Fibroblast of skin of right biceps (primary cell): ENCODE data around the gene ECE1.
A peak's percentile ranks its signal among the peaks of the same experiment; 100 is the strongest.

Experiments used
- DNase-seq: peaks from one replicate; pipeline ENCODE4 v3.0.0-alpha.2; 2013

ECE1 gene

GRCh38 chr1:21325231-21325718 is 35.0 kb upstream of the ECE1 start:
- DNase-seq, result no peak

DNA sequence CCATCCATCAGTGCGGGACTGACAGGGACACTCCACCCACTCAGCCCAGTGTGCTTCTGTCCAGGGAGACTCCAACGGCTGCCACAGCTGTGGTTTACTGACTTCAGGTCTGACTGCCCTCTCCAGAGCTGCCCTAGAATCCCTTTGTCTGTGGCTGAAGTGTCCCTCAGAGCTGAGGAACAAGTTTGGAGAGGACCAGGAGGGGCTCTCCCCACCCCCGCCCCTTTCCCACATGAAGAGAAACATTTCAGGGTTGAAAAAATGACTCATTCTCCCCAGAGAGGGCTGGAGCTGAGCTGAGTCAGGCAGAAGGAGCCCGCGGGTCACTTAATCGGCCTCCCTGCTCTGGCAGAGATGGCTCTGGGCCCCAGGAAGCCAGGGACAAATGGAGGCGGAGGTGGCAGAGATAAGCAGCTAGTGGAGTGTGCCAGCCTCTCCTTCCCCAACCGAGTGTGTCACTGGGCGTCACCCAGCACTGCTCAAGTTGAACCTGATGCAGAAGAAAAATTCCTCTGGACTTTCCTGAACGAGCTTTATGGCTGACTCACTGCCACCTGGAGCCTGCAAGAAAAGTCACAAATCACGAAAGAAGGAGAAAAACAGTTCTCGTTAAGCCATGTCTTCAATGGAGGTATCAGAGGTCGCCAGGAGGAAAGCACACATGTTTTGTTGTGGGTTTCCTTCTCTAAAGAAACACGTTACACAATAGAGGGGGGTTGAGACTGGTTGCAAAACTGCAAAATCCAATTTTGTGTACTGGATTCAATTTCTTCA is 34.3 kb upstream of the ECE1 start:
- peak; percentile 94 for DNase-seq

- DNase-seq, result no peak
Measured at GRCh38 chr1:21323091-21323490, 32.8 kb upstream of the ECE1 start.

- DNase-seq, result no peak
Measured at GRCh38 chr1:21322681-21323016, 32.4 kb upstream of the ECE1 start.

GRCh38 chr1:21321963-21322680 is 31.9 kb upstream of the ECE1 start:
- DNase-seq, result no peak

DNA sequence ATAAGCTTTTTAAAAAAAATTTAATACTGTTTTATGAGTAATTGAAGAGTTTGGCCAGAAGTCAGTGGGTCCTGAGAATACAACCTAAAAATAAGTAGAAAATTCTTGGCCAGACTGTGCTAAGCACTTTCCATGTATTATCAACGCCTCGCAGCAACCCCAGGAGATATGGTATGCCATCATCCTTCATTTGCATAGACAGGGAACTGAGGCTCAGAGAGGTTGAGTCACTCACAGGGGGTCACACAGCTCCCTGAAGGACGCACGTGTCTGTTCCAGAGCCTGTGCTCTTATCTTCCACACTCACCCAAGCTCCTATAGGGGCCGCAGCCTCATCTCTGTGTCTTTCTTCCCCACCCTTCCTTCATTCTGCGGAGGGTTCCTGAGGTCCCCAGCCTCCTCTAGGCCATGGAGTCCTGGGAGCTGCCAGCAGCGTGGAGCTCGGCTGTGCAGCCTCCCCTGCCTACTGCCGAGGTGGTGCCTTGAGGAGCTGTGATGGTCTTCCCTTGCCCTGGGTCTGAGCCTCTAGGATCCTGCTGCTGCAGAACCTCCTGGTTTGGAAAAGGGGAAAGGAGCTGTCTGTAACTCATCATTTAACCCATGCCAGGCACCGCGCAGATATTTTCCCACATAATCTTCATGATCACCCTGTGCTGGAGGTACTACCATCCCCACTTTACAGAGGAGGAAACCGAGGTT is 30.3 kb upstream of the ECE1 start:
- no peak for DNase-seq

- DNase-seq, result no peak
Measured at GRCh38 chr1:21319447-21320407, 29.5 kb upstream of the ECE1 start.

DNA sequence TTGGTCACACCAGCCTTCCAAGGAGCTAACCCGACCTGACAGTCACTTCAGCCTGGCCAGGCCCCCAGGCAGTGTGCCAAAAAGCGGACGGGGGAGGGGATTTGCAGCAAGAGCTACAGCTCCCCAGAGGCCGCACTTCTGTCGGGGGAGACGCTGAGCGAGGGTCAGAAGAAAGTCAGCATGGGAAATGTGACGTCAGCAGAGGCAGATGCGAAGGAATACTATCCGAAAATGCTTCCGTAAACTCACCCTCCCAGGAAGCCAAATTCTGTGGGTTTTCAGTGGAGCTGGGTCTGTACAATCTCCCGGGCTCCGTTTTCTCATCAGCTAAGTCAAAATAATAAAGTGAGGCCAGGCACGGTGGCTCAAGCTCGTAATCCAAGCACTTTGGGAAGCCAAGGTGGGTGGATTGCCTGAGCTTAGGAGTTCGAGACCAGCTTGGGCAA is 28.5 kb upstream of the ECE1 start:
- DNase-seq, result peak; percentile 86

GRCh38 chr1:21318057-21318713 is 27.9 kb upstream of the ECE1 start:
- DNase-seq, result no peak

DNA sequence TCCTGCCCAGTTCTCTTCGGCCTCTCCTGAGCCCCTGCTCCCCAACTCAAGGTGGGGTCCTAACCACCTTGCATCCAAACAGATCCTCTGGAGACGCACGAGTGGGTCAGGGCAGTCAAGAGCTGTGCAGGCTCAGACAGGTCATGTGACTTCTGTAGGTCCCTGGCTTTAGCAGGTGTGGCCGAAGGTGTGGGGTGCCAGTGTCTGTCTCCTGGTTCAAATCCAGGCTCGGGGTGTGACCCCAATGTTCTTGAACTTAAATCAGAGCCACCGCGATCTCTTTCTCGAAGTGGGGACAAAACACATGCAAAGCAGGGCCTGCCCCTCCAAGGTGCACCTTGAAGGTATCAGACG is 27.4 kb upstream of the ECE1 start:
- no peak for DNase-seq

- no peak for DNase-seq
Measured at GRCh38 chr1:21317035-21317689, 26.9 kb upstream of the ECE1 start.

DNA sequence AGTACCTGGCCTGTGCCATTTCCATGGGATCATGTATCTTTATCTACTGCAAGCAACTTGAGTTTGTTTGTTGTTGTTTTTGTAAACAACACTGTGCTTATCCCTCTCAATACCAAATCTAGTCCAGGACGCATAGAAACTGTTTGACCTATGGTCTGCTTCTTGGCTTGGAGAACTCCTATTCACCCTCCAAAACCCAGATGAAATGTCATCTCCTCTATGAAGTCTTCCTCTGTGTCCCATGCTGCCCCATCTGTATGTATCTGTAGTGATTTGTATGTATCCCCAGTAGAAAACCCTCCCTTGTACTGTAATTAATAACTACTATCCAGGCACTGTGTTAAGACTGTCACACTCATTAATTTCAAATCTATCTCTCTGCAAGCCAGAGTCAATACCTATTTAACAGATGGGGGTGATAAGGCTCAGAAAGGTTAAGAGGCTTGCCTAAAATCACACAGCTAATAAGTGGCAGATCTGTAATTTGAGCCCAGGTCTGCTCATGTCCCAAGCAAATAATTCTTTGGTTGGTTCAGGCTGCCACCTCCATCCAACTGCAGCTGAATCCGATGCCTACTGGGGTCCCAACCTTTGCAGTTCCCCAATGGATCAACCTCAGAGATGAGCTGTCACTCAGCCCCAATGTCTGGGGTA is 24.6 kb upstream of the ECE1 start:
- no peak for DNase-seq

- DNase-seq, result no peak
Measured at GRCh38 chr1:21313886-21314721, 23.8 kb upstream of the ECE1 start.

- peak; percentile 85 for DNase-seq
Measured at GRCh38 chr1:21313203-21313885, 23.1 kb upstream of the ECE1 start.

DNA sequence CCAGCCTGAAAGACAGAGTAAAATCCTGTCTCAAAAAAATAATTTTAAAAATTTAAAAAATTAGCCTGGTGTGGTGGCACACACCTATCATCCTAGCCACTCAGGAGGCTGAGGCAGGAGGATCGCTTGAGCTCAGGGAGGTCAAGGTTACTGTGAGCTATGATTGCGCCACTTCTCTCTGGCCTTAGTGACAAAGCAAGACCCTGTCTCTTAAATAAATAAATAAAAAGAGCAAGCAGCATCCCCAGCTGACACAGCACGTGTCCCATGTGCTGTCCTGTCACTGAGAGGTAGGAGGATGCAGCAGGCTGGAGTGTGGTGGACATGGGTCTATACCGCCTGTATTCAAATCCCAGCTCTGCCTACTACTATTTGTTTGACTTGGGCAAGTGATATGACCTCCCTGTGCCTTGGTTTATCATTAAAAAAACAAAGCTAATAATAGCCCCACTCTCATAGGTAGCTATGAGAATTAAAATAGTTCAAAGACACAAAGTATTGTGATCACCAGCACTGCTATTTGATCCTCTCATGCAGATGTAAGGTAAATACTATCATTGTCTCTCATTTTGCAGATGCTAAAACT is 22.2 kb upstream of the ECE1 start:
- no peak for DNase-seq

DNA sequence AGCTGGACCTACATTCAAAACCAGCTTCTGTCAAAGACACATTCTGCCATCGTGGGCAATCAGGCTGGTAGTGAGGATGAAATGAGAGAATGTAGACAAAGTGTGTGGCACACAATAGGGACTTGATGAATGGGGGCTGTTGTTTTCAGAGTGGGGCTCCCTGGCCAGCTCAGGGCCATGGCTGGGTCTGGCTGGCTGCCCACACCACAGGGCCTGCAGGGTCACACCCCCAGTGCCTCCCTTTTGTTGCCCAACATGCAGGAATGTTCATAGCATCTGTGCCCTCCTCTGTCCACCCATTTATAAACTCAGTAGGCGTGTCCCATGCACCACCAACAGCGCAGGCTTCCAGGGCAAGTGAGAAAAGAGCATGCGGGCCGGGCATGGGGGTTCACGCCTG is 20.8 kb upstream of the ECE1 start:
- no peak for DNase-seq

GRCh38 chr1:21308847-21309652 is 18.8 kb upstream of the ECE1 start:
- no peak for DNase-seq

DNA sequence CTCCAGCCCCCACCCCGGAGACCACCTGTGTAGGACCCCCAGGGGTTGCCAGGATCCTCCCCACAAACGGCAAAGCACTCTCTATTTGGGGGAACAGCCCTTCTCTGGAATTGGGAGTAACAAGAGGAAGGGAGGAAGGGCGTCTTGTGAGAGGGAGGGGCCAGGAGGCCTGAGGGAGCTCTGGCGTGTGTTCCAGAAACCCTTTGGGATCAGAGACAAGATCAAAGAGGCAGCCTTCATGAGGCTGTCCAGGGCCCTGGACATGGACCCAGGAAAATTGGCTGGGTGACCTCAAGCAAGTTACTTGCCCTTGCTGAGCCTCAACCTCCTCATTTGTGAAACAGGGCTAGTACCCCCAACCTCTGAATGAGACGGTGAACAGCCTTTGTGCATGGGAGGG is 18.1 kb upstream of the ECE1 start:
- no peak for DNase-seq
